Measurements from ENCODE around the gene POLR2E. TPM values are rescaled to one million over a fixed set of nuclear protein-coding genes. Genes with fewer than 3 reads are reported as not detected.
A peak's percentile ranks its signal among the peaks of the same experiment; 100 is the strongest.

Gene POLR2E
- total and polyA plus RNA-seq, 8 donors = 40.0 to 69.4 (median 61.3) TPM

GRCh38 chr19:1122972-1123363, 27.8 kb upstream of the POLR2E start:
- WGBS, 2 donors = 78 to 84% methylated on average over 19 to 21 of the region's 21 CpGs
- Histone ChIP-seq H3K4me1 (no peaks in the 10 kb centered on the region), H3K36me3 (peaks cover 12 to 73% (median 35%) of the 10 kb centered on the region in 3 donors), H3K4me3 (no peak overlapping the region), H3K27me3 (no peaks in the 10 kb centered on the region), H3K27ac (no peak overlapping the region), H3K9me3 (no peaks in the 10 kb centered on the region)
- FAIRE-seq (no peak), DNase-seq (peak in 4 of 6 donors; percentile 54 to 85 (median 77)), ATAC-seq (peak; percentile 36 to 71 (median 64))
- no peak for TF ChIP-seq CTCF (IDR thresholded peaks at IDR 0.05)
- intact Hi-C loops (cut with DNase I) = no loop called here

- TF ChIP-seq CTCF (IDR thresholded peaks at IDR 0.05) = no peak
- Histone ChIP-seq H3K27me3 (no peaks in the 10 kb centered on the region), H3K36me3 (peaks cover 12 to 79% (median 37%) of the 10 kb centered on the region in 3 donors), H3K4me3 (no peak overlapping the region), H3K9me3 (no peaks in the 10 kb centered on the region), H3K4me1 (no peaks in the 10 kb centered on the region), H3K27ac (no peak overlapping the region)
- ATAC-seq (no peak), DNase-seq (peak in 2 of 6 donors; percentile 29 to 73), FAIRE-seq (no peak)
- intact Hi-C loops (cut with DNase I) = no loop called here
- 94 to 97% methylated on average over 61 to 63 of the region's 63 CpGs for WGBS, 2 donors
Observed at GRCh38 chr19:1122021-1122971, 27.1 kb upstream of the POLR2E start.

- Histone ChIP-seq H3K27ac (no peak overlapping the region), H3K4me1 (no peaks in the 10 kb centered on the region), H3K4me3 (no peak overlapping the region), H3K36me3 (peaks cover 12 to 79% (median 43%) of the 10 kb centered on the region in 3 donors), H3K27me3 (no peaks in the 10 kb centered on the region), H3K9me3 (no peaks in the 10 kb centered on the region)
- ATAC-seq (no peak), FAIRE-seq (no peak), DNase-seq (no peak)
- TF ChIP-seq CTCF (IDR thresholded peaks at IDR 0.05) = no peak
- intact Hi-C loops (cut with DNase I) = no loop called here
- WGBS, 2 donors = 95 to 97% methylated on average over 10 of the region's 10 CpGs
Observed at GRCh38 chr19:1121395-1121794, 26.2 kb upstream of the POLR2E start.

GRCh38 chr19:1119475-1120217, 24.5 kb upstream of the POLR2E start:
- Histone ChIP-seq H3K36me3 (peaks cover 12 to 84% (median 44%) of the 10 kb centered on the region in 3 donors), H3K9me3 (no peaks in the 10 kb centered on the region), H3K4me3 (no peak overlapping the region), H3K4me1 (no peaks in the 10 kb centered on the region), H3K27me3 (no peaks in the 10 kb centered on the region), H3K27ac (no peak overlapping the region)
- WGBS, 2 donors = 93 to 95% methylated on average over 46 to 50 of the region's 50 CpGs
- TF ChIP-seq CTCF (IDR thresholded peaks at IDR 0.05) = no peak
- ATAC-seq (no peak), DNase-seq (peak in 1 of 6 donors; percentile 72), FAIRE-seq (no peak)
- intact Hi-C loops (cut with DNase I) = loop anchor here in 1 of 3 donors (5.0 kb wide), 1 partner anchor 68 kb away; no protein-coding TSS in a partner anchor
